DND-41 (cell line): ENCODE data around the gene EIF2B2.

Experiments used
- ATAC-seq: fragments of 200-7000 bp; cut with Tn5 transposase; 3 replicates; pipeline ENCODE4 v1.9.1; 2021; ENCODE audit warnings: low read depth; ENCODE audit not compliant: insufficient read depth
- DNase-seq: peaks from one replicate; pipeline ENCODE4 v3.0.0-alpha.2; 2020
- H2AFZ ChIP-seq: 2 replicates; pipeline ENCODE4 v1.6.0; 2012; ENCODE audit warnings: low read depth, low read length
- H3K27ac ChIP-seq: 2 replicates; pipeline ENCODE4 v1.5.1; 2012; ENCODE audit warnings: low read length, inconsistent platforms
- H3K27me3 ChIP-seq: fragments of 200-600 bp; sonication (generic); 2 replicates; pipeline ENCODE4 v1.6.0; 2012; ENCODE audit warnings: low read length, mild to moderate bottlenecking, inconsistent platforms; ENCODE audit not compliant: insufficient read depth, poor library complexity
- H3K36me3 ChIP-seq: 2 replicates; pipeline ENCODE4 v1.5.1; 2012; ENCODE audit warnings: low read length, inconsistent platforms; ENCODE audit not compliant: insufficient read depth
- H3K4me1 ChIP-seq: 2 replicates; pipeline ENCODE4 v1.5.1; 2012; ENCODE audit warnings: mild to moderate bottlenecking, low read length; ENCODE audit not compliant: insufficient read depth
- H3K4me2 ChIP-seq: 2 replicates; pipeline ENCODE4 v1.6.0; 2012; ENCODE audit warnings: mild to moderate bottlenecking, moderate library complexity, low read length, inconsistent platforms; ENCODE audit not compliant: insufficient read depth
- H3K4me3 ChIP-seq, 2 experiments: fragments of 200-600 bp in 1 of 2; shearing (Covaris generic) in 1 of 2; 2 replicates each; pipeline ENCODE4 v1.5.1; 2012 to 2016; ENCODE audit warnings: inconsistent platforms in 2 of 2, low read length in 2 of 2, mild to moderate bottlenecking in 2 of 2, low read depth in 1 of 2, moderate library complexity in 1 of 2
- H3K79me2 ChIP-seq: 2 replicates; pipeline ENCODE4 v1.6.0; 2012; ENCODE audit warnings: low read length, inconsistent platforms; ENCODE audit not compliant: insufficient read depth
- H3K9ac ChIP-seq: 2 replicates; pipeline ENCODE4 v1.6.0; 2012; ENCODE audit warnings: low read depth, mild to moderate bottlenecking, inconsistent platforms, low read length, moderate library complexity
- H3K9me3 ChIP-seq: 2 replicates; pipeline ENCODE4 v1.5.1; 2012; ENCODE audit warnings: low read length, moderate library complexity, mild to moderate bottlenecking, inconsistent platforms; ENCODE audit not compliant: insufficient read depth, severe bottlenecking
- H4K20me1 ChIP-seq: 2 replicates; pipeline ENCODE4 v1.6.0; 2012; ENCODE audit warnings: low read length; ENCODE audit not compliant: insufficient read depth
- CTCF ChIP-seq: IDR thresholded peaks from 2 replicates; pipeline ENCODE4 v1.5.1; 2012; ENCODE audit warnings: borderline replicate concordance, low read length, moderate library complexity, mild to moderate bottlenecking; ENCODE audit not compliant: poor library complexity, severe bottlenecking; ENCODE audit errors: extremely low read depth
- EZH2 ChIP-seq: IDR thresholded peaks from 3 replicates; pipeline ENCODE4 v1.6.1; 2012; ENCODE audit warnings: borderline replicate concordance, low read depth, mild to moderate bottlenecking, moderate library complexity, low read length, inconsistent platforms; ENCODE audit not compliant: severe bottlenecking

EIF2B2 gene

DNA sequence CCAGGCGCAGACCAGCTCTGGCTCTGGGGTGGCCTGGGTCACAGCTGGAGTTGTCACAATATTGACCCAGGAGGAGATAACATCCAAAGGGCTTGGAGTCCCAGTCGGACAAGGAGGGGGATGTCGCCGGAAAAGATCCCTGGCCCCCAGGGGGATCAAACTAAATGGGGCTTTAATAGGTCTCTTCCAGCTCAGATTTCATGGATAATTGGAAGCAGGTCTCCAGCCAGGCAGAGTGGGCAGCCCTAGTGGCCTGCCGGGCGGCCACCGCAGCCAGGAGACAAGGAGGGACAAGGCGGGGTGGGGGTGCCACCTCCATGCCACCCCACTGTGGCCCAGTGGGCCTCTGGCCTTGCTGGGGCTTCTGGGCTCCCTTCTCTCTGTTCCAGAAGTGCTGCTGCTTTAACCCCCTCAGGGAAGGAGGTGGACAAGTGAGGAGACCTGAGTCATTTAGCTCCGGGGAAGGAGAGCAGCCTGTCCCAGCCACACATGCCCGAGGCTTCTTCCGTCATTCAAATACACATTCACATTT lies 24.2 kb upstream of the EIF2B2 start:
- no peak for TF ChIP-seq CTCF
- ATAC-seq (no peak), DNase-seq (no peak)
- no peak overlapping the region for H2AFZ ChIP-seq
- H3K79me2 ChIP-seq = no peaks in the 10 kb centered on the region
- no peaks in the 10 kb centered on the region for H3K36me3 ChIP-seq
- H3K27me3 ChIP-seq = no peaks in the 10 kb centered on the region
- H3K9me3 ChIP-seq = no peaks in the 10 kb centered on the region
- H3K9ac ChIP-seq = no peak overlapping the region
- no peaks in the 10 kb centered on the region for H3K4me1 ChIP-seq
- no peak overlapping the region for H3K27ac ChIP-seq
- H3K4me2 ChIP-seq = no peak overlapping the region
- no peaks in the 10 kb centered on the region for H4K20me1 ChIP-seq
- no peak overlapping the region for H3K4me3 ChIP-seq

- H3K9ac ChIP-seq = no peak overlapping the region
- no peaks in the 10 kb centered on the region for H3K36me3 ChIP-seq
- no peaks in the 10 kb centered on the region for H3K79me2 ChIP-seq
- no peaks in the 10 kb centered on the region for H3K27me3 ChIP-seq
- TF ChIP-seq CTCF = no peak
- no peaks in the 10 kb centered on the region for H3K4me1 ChIP-seq
- H2AFZ ChIP-seq = no peak overlapping the region
- no peaks in the 10 kb centered on the region for H4K20me1 ChIP-seq
- H3K4me3 ChIP-seq = no peak overlapping the region
- H3K27ac ChIP-seq = no peak overlapping the region
- no peak for DNase-seq
- ATAC-seq = no peak
- H3K9me3 ChIP-seq = no peaks in the 10 kb centered on the region
- no peak overlapping the region for H3K4me2 ChIP-seq
These were observed 23.7 kb upstream of the EIF2B2 start for GRCh38 chr14:74979029-74979428.

DNA sequence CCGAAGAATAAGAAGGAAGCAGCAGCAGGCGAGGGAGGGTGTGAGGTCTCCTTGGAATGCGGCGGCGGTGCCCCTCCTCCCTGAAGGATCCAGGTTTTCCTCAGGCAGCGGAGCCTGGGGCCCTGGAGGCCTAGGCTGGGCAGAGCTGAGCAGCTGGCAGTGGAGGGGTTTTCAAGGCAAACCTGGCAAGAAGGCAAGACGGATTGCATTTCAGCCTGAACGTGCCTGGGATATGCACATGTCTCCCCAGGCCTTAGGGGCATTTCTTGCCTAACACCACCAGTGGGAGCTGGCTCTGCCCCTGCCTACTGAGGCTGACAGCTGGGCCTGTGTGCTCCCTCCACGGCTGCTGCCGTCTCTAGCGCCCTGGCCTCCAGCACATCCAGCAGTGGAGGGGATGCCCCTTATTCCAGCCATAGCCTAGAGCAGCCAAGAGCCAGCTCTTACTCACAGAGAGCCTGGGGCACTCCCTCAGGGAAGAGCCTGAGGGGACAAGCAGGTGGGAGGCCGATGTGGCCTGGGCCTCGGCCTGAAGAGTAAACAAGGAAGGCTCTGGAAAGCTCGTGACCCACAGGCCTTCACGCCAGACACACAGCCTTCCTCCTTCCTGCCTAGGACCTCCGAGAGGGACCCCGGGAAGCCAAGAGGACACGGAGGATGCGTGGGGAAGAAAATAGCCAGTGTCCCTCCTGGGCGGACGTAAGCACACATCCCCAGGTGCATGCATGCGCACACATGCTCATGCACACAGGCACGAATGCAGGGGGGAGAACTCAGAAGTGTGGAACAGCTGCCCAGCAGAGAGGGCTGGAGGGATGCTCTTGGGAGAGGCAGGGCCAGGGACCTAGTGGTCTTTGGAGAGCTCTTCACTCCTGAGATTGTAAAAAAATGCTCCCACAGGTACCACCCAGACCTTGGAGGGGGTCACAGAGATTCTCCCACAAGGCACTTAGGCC lies 23.0 kb upstream of the EIF2B2 start:
- no peak for ATAC-seq
- no peaks in the 10 kb centered on the region for H3K9me3 ChIP-seq
- no peaks in the 10 kb centered on the region for H3K36me3 ChIP-seq
- no peak overlapping the region for H2AFZ ChIP-seq
- TF ChIP-seq CTCF (no peak), EZH2 (no peak)
- H3K27me3 ChIP-seq = no peaks in the 10 kb centered on the region
- no peaks in the 10 kb centered on the region for H3K79me2 ChIP-seq
- H3K4me1 ChIP-seq = no peaks in the 10 kb centered on the region
- H3K4me2 ChIP-seq = no peak overlapping the region
- DNase-seq = no peak
- H3K4me3 ChIP-seq = no peak overlapping the region
- no peak overlapping the region for H3K27ac ChIP-seq
- H3K9ac ChIP-seq = no peak overlapping the region
- no peaks in the 10 kb centered on the region for H4K20me1 ChIP-seq
